ENCODE data around the gene NEIL1.

GRCh38 chr15:75354454-75354853 is 7.6 kb downstream of the NEIL1 start:
- TF ChIP-seq, protein P1, sequence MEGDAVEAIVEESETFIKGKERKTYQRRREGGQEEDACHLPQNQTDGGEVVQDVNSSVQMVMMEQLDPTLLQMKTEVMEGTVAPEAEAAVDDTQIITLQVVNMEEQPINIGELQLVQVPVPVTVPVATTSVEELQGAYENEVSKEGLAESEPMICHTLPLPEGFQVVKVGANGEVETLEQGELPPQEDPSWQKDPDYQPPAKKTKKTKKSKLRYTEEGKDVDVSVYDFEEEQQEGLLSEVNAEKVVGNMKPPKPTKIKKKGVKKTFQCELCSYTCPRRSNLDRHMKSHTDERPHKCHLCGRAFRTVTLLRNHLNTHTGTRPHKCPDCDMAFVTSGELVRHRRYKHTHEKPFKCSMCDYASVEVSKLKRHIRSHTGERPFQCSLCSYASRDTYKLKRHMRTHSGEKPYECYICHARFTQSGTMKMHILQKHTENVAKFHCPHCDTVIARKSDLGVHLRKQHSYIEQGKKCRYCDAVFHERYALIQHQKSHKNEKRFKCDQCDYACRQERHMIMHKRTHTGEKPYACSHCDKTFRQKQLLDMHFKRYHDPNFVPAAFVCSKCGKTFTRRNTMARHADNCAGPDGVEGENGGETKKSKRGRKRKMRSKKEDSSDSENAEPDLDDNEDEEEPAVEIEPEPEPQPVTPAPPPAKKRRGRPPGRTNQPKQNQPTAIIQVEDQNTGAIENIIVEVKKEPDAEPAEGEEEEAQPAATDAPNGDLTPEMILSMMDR (IDR thresholded peaks at IDR 0.05; ENCODE audit: borderline replicate concordance, extremely low read depth, low read length, poor library complexity, severe bottlenecking): no peak
- no peak for TF ChIP-seq EZH2 (IDR thresholded peaks at IDR 0.05; ENCODE audit: borderline replicate concordance, low read depth, low read length, severe bottlenecking)
